ENCODE measurements around the gene LYZL1.

- no peak for TF ChIP-seq ZBTB8A (IDR thresholded peaks at IDR 0.05; ENCODE audit: partially characterized antibody)
- TF ChIP-seq, protein P1, sequence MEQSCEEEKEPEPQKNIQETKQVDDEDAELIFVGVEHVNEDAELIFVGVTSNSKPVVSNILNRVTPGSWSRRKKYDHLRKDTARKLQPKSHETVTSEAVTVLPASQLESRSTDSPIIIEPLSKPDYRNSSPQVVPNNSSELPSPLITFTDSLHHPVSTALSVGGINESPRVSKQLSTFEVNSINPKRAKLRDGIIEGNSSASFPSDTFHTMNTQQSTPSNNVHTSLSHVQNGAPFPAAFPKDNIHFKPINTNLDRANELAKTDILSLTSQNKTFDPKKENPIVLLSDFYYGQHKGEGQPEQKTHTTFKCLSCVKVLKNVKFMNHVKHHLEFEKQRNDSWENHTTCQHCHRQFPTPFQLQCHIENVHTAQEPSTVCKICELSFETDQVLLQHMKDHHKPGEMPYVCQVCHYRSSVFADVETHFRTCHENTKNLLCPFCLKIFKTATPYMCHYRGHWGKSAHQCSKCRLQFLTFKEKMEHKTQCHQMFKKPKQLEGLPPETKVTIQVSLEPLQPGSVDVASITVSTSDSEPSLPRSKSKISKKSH (CRISPR knock-in tag; IDR thresholded peaks at IDR 0.05) = no peak
- TF ChIP-seq, protein P2, sequence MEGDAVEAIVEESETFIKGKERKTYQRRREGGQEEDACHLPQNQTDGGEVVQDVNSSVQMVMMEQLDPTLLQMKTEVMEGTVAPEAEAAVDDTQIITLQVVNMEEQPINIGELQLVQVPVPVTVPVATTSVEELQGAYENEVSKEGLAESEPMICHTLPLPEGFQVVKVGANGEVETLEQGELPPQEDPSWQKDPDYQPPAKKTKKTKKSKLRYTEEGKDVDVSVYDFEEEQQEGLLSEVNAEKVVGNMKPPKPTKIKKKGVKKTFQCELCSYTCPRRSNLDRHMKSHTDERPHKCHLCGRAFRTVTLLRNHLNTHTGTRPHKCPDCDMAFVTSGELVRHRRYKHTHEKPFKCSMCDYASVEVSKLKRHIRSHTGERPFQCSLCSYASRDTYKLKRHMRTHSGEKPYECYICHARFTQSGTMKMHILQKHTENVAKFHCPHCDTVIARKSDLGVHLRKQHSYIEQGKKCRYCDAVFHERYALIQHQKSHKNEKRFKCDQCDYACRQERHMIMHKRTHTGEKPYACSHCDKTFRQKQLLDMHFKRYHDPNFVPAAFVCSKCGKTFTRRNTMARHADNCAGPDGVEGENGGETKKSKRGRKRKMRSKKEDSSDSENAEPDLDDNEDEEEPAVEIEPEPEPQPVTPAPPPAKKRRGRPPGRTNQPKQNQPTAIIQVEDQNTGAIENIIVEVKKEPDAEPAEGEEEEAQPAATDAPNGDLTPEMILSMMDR (IDR thresholded peaks at IDR 0.05 in 2 of 3, conservative IDR thresholded peaks at IDR 0.05 in 1 of 3; ENCODE audit: insufficient read depth in 2 of 3, low read depth in 1 of 3, low read length in 3 of 3) = no peak
- TF ChIP-seq ZFP1 (CRISPR knock-in tag; IDR thresholded peaks at IDR 0.05) = no peak
- no peak for TF ChIP-seq HCFC1 (IDR thresholded peaks at IDR 0.05; ENCODE audit: low read depth, low read length)
- TF ChIP-seq ZBTB7A (IDR thresholded peaks at IDR 0.05; ENCODE audit: borderline replicate concordance, control insufficient read depth, low read depth, low read length) = no peak
- TF ChIP-seq ZKSCAN1 (IDR thresholded peaks at IDR 0.05; ENCODE audit: low read depth, low read length) = no peak
- no peak for TF ChIP-seq NFE2 (IDR thresholded peaks at IDR 0.05; ENCODE audit: low read depth)
- TF ChIP-seq ZNF311 (CRISPR knock-in tag; IDR thresholded peaks at IDR 0.05) = no peak
These were observed 42.4 kb upstream of the LYZL1 start for GRCh38 chr10:29246449-29246848.
